PFSK-1 (cell line): ENCODE results near the gene NAV2.

Source experiments
- FOXP2 ChIP-seq: optimal IDR thresholded peaks from 2 replicates; pipeline ENCODE3; 2011; ENCODE audit warnings: borderline replicate concordance, control low read depth, inconsistent platforms; ENCODE audit not compliant: insufficient read depth; ENCODE audit errors: extremely low read length, extremely low read depth
- POLR2AphosphoS5 ChIP-seq: IDR thresholded peaks from 2 replicates; pipeline ENCODE4 v1.6.1; 2012; ENCODE audit warnings: low read depth, mild to moderate bottlenecking, control low read depth, low read length, moderate library complexity
- SIN3A ChIP-seq: IDR thresholded peaks from 2 replicates; pipeline ENCODE4 v1.6.1; 2012; ENCODE audit warnings: mild to moderate bottlenecking, low read length, moderate library complexity, borderline replicate concordance; ENCODE audit not compliant: insufficient read depth
- TAF1 ChIP-seq: IDR thresholded peaks from 2 replicates; pipeline ENCODE4 v1.6.1; 2012; ENCODE audit warnings: low read length, control low read depth, borderline replicate concordance; ENCODE audit not compliant: insufficient read depth
- TF ChIP-seq, protein P1 (sequence below), 2 experiments: IDR thresholded peaks; 2 replicates each; pipeline versions ENCODE4 v1.6.1 to v1.8.0; 2011 to 2012; ENCODE audit warnings: low read depth in 2 of 2, low read length in 2 of 2, control low read depth in 1 of 2, inconsistent platforms in 1 of 2, mild to moderate bottlenecking in 1 of 2, moderate library complexity in 1 of 2; ENCODE audit not compliant: insufficient read depth in 1 of 2

Gene NAV2

DNA sequence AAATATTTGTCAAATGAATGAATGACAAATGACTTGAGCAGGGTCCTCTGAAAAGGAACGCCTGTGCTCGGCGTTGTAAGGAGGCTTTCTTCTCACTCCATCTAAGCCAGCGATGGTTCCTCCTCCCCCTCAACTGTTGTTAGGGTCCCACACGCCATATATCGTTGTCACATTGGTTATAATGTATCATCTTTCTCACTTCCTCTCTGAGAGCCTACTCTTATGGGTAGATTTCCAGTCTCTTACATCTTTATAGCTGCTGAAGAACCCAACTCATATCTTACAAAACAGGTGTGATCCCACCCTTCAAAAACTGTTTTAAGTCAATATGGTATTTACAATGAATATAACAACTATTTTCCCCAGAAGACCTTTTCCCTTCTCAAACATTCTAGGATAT lies 81.5 kb downstream of the NAV2 start:
- TF ChIP-seq, protein P1, sequence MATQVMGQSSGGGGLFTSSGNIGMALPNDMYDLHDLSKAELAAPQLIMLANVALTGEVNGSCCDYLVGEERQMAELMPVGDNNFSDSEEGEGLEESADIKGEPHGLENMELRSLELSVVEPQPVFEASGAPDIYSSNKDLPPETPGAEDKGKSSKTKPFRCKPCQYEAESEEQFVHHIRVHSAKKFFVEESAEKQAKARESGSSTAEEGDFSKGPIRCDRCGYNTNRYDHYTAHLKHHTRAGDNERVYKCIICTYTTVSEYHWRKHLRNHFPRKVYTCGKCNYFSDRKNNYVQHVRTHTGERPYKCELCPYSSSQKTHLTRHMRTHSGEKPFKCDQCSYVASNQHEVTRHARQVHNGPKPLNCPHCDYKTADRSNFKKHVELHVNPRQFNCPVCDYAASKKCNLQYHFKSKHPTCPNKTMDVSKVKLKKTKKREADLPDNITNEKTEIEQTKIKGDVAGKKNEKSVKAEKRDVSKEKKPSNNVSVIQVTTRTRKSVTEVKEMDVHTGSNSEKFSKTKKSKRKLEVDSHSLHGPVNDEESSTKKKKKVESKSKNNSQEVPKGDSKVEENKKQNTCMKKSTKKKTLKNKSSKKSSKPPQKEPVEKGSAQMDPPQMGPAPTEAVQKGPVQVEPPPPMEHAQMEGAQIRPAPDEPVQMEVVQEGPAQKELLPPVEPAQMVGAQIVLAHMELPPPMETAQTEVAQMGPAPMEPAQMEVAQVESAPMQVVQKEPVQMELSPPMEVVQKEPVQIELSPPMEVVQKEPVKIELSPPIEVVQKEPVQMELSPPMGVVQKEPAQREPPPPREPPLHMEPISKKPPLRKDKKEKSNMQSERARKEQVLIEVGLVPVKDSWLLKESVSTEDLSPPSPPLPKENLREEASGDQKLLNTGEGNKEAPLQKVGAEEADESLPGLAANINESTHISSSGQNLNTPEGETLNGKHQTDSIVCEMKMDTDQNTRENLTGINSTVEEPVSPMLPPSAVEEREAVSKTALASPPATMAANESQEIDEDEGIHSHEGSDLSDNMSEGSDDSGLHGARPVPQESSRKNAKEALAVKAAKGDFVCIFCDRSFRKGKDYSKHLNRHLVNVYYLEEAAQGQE (IDR thresholded peaks at IDR 0.05; ENCODE audit: insufficient read depth in 1 of 2, low read depth in 2 of 2, low read length in 2 of 2): no peak

DNA sequence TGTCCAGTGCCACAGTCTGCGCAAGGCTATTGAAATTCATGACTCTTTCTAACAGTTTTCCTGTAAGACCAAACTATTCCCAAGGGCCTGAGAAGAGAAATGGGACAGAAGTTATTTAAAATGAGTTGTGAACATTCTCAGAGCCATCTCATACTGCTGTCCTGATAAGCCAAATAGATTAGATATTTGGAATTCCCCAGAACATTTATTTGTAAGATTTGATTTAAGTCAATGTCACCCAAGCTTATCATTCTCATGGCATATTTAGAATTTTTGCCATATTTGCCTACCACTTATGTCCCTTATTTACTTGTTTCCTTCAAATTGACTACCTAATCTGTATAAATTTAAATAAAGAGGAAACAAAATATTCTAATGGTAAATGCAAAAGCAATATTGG lies 82.4 kb downstream of the NAV2 start:
- TF ChIP-seq FOXP2 (no peak), POLR2AphosphoS5 (no peak), TAF1 (no peak), SIN3A (no peak)
- TF ChIP-seq, protein P1 (IDR thresholded peaks at IDR 0.05; ENCODE audit: insufficient read depth in 1 of 2, low read depth in 2 of 2, low read length in 2 of 2): no peak

DNA sequence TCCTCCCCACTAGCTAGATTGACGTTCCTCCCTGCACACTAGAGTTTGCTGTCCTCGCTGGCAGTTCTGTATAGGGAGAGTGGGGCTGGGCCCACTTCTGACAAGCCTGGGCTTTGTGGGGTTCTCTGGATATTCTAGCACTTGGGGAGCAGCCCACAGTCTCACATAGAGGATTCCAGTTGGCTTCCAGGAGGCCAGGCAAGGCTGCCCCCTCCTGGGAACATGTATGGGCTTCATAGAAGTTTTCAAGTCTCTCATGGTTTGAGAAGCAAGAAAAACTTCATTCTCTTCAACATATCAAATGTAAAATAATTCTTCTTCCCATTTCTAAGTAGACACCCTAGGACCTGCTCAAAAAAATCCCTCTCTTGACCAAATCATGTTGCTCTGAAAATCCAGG lies 87.5 kb downstream of the NAV2 start:
- no peak for TF ChIP-seq SIN3A
- no peak for TF ChIP-seq POLR2AphosphoS5

DNA sequence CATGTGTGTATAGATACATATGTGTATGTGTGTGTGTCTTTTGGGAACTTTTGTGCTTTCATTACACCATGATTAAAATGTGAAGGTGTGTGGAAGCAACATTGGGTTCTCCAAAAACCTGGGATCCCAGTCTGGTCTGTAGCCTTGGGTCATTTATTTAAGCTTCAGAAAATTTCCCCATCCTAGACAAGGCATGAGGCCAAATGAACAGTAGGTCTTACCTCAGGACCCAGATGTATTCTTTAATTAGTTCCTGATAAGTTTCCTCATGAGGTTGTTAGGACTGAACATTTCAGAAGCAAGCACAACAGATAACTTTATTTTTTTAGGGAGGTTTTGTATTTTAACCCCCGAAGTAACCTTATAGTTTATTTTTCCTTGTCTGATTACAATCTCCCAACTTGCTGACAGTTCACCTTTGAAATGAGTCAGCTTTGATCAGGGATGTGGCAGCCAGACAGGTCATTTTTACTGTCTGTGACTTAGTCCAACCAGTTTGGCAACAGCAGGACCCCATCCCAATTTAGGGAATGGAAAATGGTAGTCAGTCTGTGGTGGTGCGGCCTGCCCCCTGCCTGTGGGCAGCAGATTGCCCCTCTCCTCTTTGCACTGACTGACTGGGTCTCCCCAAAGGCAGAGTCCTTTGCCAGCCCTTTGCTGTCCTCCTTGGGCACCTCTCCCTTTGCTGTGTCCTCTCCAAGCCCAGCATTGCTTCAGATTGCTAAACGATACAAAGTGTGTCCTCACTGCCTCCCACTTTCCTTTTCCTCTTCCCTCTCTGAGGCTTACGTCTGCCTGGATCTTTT lies 88.3 kb downstream of the NAV2 start:
- TF ChIP-seq POLR2AphosphoS5 (no peak), TAF1 (no peak), SIN3A (no peak), FOXP2 (no peak)
- TF ChIP-seq, protein P1 (IDR thresholded peaks at IDR 0.05; ENCODE audit: insufficient read depth in 1 of 2, low read depth in 2 of 2, low read length in 2 of 2): no peak

DNA sequence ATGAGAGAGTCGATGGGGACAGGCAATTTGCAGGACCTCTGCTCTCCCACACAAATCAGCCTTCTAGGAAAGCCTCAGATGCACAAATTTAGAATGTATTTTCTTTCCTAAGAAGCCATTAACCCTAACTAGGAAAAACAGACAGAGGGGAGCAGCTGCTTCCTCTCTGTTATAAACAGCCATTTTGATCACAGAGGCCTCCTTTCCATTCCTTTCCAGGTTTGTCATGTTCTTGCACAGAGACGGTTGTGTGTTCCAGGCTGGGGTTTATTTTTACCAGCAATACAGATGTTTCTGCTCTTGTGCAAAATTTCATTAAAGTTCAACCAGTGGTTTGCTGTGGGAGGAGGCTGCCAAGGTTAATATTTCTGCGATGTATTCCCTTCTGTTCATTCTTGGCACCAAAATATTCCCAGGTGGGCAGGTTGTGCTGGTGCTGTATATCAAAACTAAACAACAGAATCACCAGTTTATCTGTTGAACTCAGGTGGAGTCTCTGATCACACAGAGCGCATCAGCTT lies 90.2 kb downstream of the NAV2 start:
- TF ChIP-seq, protein P1 (IDR thresholded peaks at IDR 0.05; ENCODE audit: insufficient read depth in 1 of 2, low read depth in 2 of 2, low read length in 2 of 2): no peak
- TF ChIP-seq TAF1 (no peak), POLR2AphosphoS5 (no peak), FOXP2 (no peak), SIN3A (no peak)
